Activated CD4-positive, alpha-beta T cell treated with anti-CD3 and anti-CD28 coated beads, Interleukin-2, Interleukin-4, amounts not matched to agents 100 ng/mL and 50 ng/mL, durations not matched to agents 16 hours and 8 hours (primary cell): Measurements from ENCODE around the gene DNAAF5.

ENCODE experiments used
- DNase-seq: peaks from one replicate; pipeline ENCODE4 v3.0.0-alpha.2; 2020; ENCODE audit warnings: low spot score

Gene DNAAF5

GRCh38 chr7:834277-834676 is 107.8 kb downstream of the DNAAF5 start:
- no peak for DNase-seq

GRCh38 chr7:835021-835420 is 108.5 kb downstream of the DNAAF5 start:
- DNase-seq = no peak

GRCh38 chr7:835485-836401 is 109.2 kb downstream of the DNAAF5 start:
- DNase-seq = no peak
